GM18505 (cell line): ENCODE data around the gene PUM1.

Source experiments
- ATAC-seq: cut with Tn5 transposase; IDR thresholded peaks from one replicate; pipeline ENCODE4 v1.9.1; 2021; ENCODE audit not compliant: unreplicated experiment
- POLR2A ChIP-seq: IDR thresholded peaks from 4 replicates; pipeline ENCODE4 v1.6.1; 2011; ENCODE audit warnings: borderline replicate concordance; ENCODE audit not compliant: insufficient read depth, insufficient read length; ENCODE audit errors: extremely low read depth

Gene PUM1

DNA sequence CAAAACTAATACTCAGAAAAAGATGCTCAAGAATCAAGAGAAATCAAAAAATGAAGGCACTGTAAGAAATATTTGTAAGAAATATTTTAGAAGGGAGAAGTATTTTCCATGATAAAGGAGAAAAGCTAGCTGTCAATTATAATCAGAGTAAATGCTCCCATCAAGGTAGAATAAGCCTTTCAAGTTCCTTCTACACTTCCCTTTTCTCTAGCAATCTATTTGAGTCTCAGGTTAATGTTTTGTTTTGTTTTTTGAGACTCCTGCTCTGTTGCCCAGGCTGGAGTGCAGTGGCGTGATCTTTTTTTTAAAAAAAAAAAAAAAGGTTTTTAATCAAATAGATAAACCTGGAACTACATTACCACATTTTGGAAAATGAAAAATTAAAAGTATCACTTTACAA is 33.3 kb downstream of the PUM1 start:
- TF ChIP-seq POLR2A: no peak

DNA sequence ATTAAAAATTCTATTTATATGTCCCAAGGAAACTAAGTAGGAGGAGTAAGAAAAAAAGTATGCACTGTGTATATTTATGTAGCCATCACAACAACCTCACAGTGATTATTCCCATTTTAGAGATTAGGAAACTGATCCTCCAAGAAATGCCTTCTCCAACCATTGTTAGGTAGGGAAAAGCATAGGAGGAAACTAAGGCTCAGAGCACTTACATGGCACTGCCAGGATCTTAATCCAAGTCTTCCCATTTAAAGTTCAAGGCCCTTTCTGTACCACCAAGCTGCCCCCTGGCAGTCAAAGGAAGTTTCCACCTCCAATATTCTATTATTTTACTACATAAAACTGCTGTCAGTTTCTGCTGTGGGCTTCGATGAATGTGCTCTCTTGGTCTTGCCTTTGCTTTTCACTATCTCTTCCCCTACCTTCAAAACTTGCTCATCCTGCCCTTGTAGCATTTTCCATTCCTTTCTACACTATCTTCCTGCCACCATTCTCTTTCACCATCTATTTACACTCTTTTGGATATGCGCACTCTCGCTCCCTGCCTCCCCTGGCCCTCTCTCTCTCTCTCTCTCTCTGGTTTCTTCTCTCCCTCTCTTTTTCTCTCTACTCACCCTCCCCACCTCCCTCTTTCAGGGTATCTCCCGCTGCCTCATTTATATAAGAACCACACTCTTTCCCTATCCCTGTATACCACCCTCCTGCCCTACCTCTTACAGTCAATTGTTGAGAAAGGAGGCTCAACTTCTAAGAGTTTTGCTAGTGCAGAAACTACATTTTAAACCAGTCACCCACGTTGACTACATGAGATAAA is 34.0 kb downstream of the PUM1 start:
- ATAC-seq: no peak
- no peak for TF ChIP-seq POLR2A

More for the DNA sequence above, 33.3 kb downstream of the PUM1 start:
- no peak for ATAC-seq

DNA sequence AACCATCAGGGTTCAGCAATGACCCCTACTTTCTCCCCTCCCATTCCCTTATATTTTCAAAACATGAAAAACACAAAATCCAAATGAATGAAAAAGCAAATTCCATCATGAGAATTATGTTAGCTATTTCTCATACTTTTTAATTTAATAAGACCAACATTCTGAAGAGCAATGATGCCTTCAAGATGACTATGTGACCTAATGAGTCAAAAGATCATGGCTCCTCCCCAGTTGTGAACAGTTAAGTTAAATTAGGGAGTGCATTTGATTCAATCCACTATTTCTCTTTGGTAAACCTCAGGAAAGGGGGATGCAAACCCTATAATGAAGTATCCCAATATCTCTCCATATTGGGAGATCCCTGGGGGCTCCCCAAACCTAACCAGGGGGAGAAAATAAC is 36.5 kb downstream of the PUM1 start:
- no peak for TF ChIP-seq POLR2A
- ATAC-seq: no peak

DNA sequence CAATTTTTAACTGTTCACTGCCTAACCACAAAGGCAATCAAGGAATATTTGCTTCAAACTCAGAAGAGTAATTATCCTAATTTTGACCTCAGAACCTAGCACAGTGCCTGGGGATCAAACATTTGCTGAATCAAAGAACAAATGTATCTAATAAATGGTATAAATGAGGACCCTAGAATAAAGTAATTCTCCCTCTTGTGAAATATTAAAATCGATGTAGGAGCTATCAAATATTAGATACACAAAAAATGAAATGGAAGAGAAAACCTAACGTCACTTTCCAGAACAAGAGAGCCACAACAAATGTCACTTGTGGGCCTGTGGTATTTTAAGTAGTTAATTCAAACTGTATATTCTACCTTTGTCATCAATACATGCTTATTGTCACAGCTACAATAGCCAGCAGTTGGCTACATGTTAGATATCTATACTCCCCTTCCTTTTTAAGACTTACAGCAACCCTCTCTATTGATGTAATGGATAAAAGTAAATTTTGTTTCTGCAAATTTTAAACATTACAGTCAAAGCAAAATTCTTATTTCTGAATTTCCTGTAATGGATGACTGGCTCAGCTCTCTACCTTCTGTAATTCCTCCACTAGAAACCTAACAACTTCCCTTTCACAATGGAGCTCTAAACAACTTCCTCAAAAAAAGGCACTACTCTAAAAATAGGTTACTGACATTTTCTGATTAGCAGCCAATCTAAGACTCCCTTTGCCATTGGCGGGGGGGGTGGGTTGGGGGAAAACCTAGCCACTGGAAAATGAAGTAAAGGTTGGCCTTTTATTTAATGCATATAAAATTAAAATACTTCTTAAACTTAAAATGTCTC is 37.6 kb downstream of the PUM1 start:
- no peak for TF ChIP-seq POLR2A
- ATAC-seq: no peak

DNA sequence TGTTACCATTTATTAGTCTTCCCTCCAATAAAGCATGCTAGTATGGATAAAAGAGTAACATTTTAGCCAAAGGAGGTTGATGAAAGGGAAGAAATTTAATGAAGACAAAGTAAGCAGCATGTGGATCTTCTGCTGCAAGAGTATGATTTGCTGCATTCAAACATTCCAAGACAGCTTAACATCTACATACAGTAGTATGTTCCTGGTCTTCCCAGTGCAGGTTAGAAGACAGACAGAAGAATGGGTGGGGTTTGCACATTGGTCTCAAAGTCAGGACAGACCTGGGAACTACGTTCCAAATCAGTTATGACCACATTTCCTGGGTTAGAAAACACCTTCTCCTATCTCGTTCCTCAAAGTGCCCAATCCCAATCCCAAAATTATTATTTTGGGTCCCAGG is 43.3 kb downstream of the PUM1 start:
- ATAC-seq: no peak

DNA sequence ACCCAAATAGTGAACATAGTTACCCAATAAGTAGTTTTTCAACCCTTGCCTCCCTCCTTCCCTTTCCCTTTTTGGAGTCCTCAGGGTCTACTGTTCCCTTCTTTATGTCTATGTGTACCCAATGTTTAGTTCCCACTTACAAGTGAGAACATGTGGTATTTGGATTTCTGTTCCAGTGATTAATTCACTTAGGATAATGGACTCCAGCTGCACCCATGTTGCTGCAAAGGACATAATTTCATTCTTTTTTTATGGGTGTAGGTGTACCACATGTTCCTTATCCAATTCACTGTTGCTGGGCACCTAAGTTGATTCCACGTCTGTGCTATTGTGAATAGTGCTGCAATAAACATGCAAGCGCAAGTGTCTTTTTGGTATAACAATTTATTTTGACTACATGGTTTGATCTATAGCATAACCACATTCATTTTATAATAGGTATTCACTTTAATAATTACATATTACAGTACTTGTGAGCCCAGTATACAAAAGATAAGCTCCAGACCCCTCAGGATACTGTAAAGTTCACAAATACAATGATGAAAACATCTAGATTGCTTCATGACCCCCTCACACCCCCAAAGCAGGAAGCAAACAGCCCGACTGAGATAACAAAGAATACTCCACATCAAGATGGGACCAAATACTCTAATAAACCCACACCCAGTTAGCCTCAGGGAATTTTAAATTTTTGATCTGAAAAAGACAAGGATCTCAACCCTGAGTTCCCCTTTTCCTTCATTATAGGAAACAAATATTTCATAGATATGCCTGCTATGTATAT is 45.3 kb downstream of the PUM1 start:
- TF ChIP-seq POLR2A: no peak
- no peak for ATAC-seq

More for the DNA sequence above, 43.3 kb downstream of the PUM1 start:
- TF ChIP-seq POLR2A: no peak

DNA sequence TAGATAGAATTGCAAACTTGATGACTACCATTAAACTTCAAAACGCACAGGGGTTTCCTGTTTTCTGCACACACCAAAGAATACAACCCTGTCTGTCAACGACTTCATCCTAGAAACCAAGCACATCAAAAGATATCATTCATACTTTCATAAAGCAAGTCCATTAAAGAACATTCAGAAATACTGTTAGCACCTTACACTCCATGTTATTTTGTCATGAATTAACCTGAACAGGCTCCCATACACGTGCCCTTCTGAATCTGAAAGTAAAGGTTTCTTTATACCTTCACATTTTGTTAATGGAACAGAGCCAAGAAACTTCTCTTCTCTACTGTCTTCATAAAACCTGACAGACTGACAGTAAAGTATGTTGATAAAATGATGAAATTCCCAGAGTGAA is 46.1 kb downstream of the PUM1 start:
- TF ChIP-seq POLR2A: no peak
- no peak for ATAC-seq

DNA sequence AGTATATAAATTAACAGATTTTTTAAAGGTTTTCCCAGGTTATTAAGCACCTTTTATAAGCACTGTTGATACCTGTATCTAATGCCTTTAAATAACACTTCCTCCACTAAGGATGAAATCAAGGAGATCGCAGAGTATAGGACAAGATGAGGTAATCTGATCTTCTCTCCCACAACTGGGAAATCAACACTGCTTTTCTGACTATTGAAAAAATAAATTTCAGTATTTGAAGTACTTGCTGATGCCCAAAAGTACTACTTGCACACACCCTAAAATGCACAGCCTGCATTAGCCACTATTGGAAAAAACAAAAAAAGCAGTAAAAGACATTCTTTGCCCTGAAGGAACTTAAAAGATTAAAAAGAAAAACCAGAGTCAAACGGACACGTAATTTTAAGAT is 48.6 kb downstream of the PUM1 start:
- no peak for ATAC-seq
- no peak for TF ChIP-seq POLR2A

DNA sequence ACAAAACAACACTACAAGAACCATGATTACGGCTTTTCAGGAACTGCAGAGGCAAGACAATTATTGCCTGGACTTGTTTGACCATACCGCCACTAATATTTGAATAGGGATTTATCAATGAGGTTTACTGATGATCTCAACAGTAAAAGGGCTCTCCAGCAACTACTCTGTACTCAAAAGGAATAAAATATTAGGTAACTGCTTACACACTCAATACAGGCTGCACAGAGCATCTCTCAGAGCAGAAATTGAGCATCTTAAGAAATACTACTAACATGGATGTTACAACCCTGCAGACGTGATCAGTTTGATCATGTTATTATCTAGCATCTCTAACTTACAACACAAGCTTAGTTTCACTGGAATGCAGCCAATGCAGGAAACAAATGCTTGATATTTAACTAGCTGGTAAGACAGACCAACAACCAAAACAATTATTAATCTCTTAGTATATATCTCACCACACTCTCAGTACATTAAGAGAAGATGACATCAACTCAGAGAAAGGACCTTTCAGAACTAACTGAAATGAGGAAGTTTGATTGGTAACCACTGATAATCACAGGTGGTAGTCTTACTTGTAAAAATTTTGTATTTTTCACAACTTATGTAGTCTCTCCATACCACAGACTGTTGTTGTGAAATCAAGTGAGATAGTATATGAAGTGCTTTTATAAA is 52.2 kb downstream of the PUM1 start:
- no peak for ATAC-seq
- no peak for TF ChIP-seq POLR2A

DNA sequence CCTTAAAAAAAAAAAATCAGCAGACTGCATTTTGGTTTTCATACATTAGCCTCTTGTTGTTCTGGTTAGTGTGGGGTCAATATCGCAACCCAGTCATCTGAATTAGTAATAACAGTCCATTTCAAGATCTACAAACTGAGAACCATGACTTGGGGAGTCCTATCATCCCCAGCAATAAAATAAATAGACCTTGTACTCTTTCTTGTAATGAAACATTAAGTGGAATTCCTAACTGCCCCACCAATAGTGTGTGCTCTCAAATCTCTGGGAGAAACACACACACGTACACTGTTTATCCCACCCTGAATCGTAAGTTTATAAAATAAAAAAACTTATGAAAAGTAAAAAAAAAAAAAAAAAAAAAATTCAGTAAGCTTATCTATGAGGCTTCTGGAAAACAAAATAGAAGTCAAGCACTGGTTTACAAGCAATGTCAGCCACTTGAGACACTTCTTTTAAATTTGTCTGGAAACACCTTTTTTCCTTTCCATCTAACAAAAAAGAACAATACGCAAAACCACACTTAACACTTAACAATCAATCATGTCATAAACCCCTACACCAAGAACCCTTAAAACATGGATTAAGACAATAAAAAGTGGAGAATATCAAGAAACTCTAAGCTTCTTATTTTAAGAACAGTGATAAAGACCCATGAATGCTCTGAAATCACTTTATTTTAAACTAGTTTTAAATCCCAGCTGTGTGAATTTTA is 53.1 kb downstream of the PUM1 start:
- no peak for TF ChIP-seq POLR2A
- ATAC-seq: no peak

DNA sequence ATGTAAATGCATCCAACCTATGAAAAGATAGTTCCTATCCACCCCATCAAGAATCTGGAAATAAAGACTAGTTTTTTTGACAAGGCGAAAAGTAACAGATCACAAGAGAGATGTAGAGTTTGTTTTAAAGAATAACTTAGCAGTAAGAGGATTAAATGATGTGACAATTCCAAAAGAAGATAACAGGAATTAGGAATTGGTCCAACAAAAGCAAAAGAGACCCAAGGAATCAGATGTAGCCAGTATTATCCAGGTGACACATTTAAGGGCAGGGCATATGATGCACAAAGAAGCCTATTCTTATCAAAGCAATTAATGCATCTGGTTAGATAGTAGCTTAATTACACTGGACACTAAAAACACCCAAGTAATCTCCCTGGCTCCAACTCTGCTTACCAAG is 53.8 kb downstream of the PUM1 start:
- no peak for TF ChIP-seq POLR2A
- ATAC-seq: no peak
